Left lung (tissue), 10 donors: ENCODE data around the gene GATB. TPM values are rescaled to one million over a fixed set of nuclear protein-coding genes. Genes with fewer than 3 reads are reported as not detected.

ENCODE experiments used
- ATAC-seq: fragments of 200-7000 bp; cut with Tn5 transposase; one replicate; pipeline ENCODE4 v1.9.1; 2020; ENCODE audit warnings: moderate library complexity
- DNase-seq, 4 donors: peaks; one replicate each; pipeline ENCODE4 v3.0.0-alpha.2; 2013 to 2020
- H3K27ac ChIP-seq, 2 donors: fragments of 200-600 bp; sonication (generic) in 1 of 2; one replicate each; pipeline versions ENCODE4 v1.5.0 to v1.8.0; 2020 to 2021
- H3K27me3 ChIP-seq, 2 donors: fragments of 200-600 bp; sonication (generic) in 1 of 2; one replicate each; pipeline versions ENCODE4 v1.5.0 to v1.8.0; 2020 to 2021
- H3K36me3 ChIP-seq, 2 donors: fragments of 200-600 bp; sonication (generic) in 1 of 2; one replicate each; pipeline versions ENCODE4 v1.5.0 to v1.8.0; 2020 to 2021
- H3K4me1 ChIP-seq, 2 donors: fragments of 200-600 bp; one replicate each; pipeline ENCODE4 v1.8.0; 2021
- H3K4me3 ChIP-seq, 2 donors: fragments of 200-600 bp; sonication (generic) in 1 of 2; one replicate each; pipeline versions ENCODE4 v1.5.0 to v1.8.0; 2020 to 2021; ENCODE audit warnings: mild to moderate bottlenecking in 1 of 2
- H3K9me3 ChIP-seq, 2 donors: fragments of 200-600 bp; sonication (generic) in 1 of 2; one replicate each; pipeline versions ENCODE4 v1.5.0 to v1.8.0; 2020 to 2021
- CTCF ChIP-seq, 2 donors: fragments of 200-600 bp; sonication (generic) in 1 of 2; IDR thresholded peaks; one replicate each; pipeline versions ENCODE4 v1.5.0 to v1.8.0; 2021; ENCODE audit warnings: antibody characterized with exemption in 2 of 2
- intact Hi-C, 2 donors: fragments of 100-400 bp; cut with DNase I; formaldehyde crosslinking; loops; one replicate each; pipeline versions ENCODE4 v1.11.2 to v1.14.2; 2022
- polyA plus RNA-seq, 6 donors: library from polyadenylated mRNA; unstranded; fragments of 120-200 nt; gene quantifications; one replicate each; pipeline ENCODE4 v1.2.1, GENCODE V29; 2013; ENCODE audit not compliant: insufficient read length in 6 of 6
- total RNA-seq, 2 donors: library from RNA; stranded (reverse); fragmentation: NEBNext Ultra II Directional; extraction: Animal tissue kit (Norgen Biotek cat#: 25700); gene quantifications; one replicate each; pipeline ENCODE4 v1.2.1, GENCODE V29; 2021
- donor health status: DM: no; HTN: yes; CAD: no.
- donor health status: DM: no; HTN: no; CAD: no.

Gene GATB
- total and polyA plus RNA-seq, 8 donors: 12.9 to 22.2 (median 18.8) TPM

DNA sequence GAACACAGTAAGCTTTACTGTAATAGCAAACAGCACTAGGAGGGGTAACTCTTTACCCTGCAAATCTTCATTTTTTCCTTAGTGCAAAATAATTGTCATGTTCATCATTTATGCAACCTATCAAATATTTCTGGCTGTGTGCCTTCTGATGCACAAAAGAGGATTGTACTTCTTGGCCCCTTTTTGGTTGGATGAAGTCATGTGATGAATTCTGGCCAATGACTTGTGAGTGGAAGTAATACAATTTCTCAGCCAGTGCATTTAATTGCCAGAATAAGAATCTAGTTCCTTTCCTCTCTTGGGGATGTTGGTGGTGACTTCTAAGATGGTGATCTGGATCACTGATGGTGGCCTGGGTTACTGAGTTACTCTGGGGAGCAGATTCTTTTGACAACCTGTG, 37.0 kb upstream of the GATB start:
- H3K27me3 ChIP-seq: peaks cover 0 to 6% of the 10 kb centered on the region in 2 donors
- no peak overlapping the region for H3K27ac ChIP-seq
- no peaks in the 10 kb centered on the region for H3K4me1 ChIP-seq
- intact Hi-C loops: no loop called here
- H3K4me3 ChIP-seq: no peak overlapping the region
- DNase-seq: no peak
- no peaks in the 10 kb centered on the region for H3K36me3 ChIP-seq
- H3K9me3 ChIP-seq: no peaks in the 10 kb centered on the region
- no peak for TF ChIP-seq CTCF (IDR thresholded peaks at IDR 0.05)
- no peak for ATAC-seq

- ATAC-seq (no peak), DNase-seq (no peak)
These were observed 36.3 kb upstream of the GATB start for GRCh38 chr4:151797131-151797530.

DNA sequence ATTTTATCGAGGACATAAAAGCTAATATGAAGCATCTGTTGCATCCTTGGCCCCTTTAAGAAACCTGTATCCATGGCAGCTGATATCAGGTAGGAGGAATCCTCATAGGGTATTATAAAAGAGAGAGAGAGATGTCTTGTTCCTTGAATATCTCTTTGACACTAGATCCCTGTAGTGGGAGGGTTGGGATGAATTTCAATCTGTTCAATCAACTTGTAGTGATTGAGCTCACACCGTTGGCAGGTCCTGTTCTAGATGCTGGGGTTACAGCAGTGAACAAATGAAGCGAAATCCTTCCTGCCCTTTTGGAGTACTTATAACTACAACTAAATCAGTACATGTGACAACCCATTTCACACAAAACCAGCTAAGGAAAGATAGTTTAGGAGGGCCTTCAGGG, 35.3 kb upstream of the GATB start:
- intact Hi-C loops: no loop called here
- Histone ChIP-seq H3K4me3 (no peak overlapping the region), H3K27me3 (peaks cover 0 to 6% of the 10 kb centered on the region in 2 donors), H3K9me3 (no peaks in the 10 kb centered on the region), H3K4me1 (no peaks in the 10 kb centered on the region), H3K36me3 (no peaks in the 10 kb centered on the region), H3K27ac (no peak overlapping the region)
- ATAC-seq: no peak
- TF ChIP-seq CTCF (IDR thresholded peaks at IDR 0.05): no peak
- DNase-seq: no peak

More at GRCh38 chr4:151797131-151797530, 36.3 kb upstream of the GATB start:
- intact Hi-C loops: no loop called here
- Histone ChIP-seq H3K9me3 (no peaks in the 10 kb centered on the region), H3K4me3 (no peak overlapping the region), H3K36me3 (no peaks in the 10 kb centered on the region), H3K27me3 (peaks cover 0 to 6% of the 10 kb centered on the region in 2 donors), H3K4me1 (no peaks in the 10 kb centered on the region), H3K27ac (no peak overlapping the region)
- TF ChIP-seq CTCF (IDR thresholded peaks at IDR 0.05): no peak

DNA sequence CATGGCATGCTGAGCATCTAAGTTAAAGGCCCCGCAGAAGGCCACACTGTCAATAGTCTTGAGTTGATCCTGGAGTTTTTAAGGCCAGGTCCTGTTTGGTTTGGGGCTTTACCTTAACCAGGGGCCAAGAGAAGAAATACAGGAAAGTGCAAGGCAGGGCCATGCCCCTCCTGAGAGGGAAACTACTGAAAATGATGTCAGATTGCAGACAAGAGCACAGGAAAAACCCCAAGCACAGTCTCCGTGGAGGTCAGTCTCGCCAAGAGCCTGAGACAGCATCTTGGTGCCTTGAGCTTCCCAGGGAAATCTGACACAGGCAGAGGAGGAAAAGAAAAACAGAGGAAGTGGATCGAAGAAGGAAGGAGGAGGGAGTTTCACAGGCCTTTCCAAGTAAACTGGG, 32.2 kb upstream of the GATB start:
- DNase-seq (no peak), ATAC-seq (no peak)
- no peak for TF ChIP-seq CTCF (IDR thresholded peaks at IDR 0.05)
- H3K27me3 ChIP-seq: peaks cover 0 to 10% of the 10 kb centered on the region in 2 donors
- H3K4me1 ChIP-seq: no peaks in the 10 kb centered on the region
- H3K4me3 ChIP-seq: no peak overlapping the region
- no peak overlapping the region for H3K27ac ChIP-seq
- intact Hi-C loops: no loop called here
- no peaks in the 10 kb centered on the region for H3K9me3 ChIP-seq
- H3K36me3 ChIP-seq: no peaks in the 10 kb centered on the region

DNA sequence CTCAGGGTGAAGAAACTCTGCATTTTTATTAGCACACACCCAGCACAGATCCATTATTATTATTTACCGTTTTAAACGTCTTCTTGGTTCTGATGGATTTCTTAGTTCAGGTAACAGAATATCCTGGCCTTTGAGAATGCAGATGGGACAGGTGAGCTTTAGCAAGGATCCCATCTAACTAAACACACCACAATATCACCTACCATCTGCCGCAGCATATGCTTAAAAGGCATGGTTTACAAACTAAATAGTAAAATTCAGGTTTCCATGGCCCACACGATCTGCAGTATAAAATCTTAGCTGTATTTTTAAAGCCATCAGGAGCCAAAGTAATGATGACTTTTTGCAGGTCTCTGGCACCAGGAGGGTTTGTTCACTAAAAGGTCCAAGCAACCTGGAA, 31.7 kb upstream of the GATB start:
- intact Hi-C loops: no loop called here
- no peaks in the 10 kb centered on the region for H3K9me3 ChIP-seq

More for the DNA sequence above, 31.7 kb upstream of the GATB start:
- no peak for TF ChIP-seq CTCF (IDR thresholded peaks at IDR 0.05)
- DNase-seq (no peak), ATAC-seq (no peak)
- Histone ChIP-seq H3K27me3 (peaks cover 0 to 10% of the 10 kb centered on the region in 2 donors), H3K36me3 (no peaks in the 10 kb centered on the region), H3K4me1 (no peaks in the 10 kb centered on the region), H3K4me3 (no peak overlapping the region), H3K27ac (no peak overlapping the region)
